HG03095 (cell line): ENCODE results near the gene LIPI.
A peak's percentile ranks its signal among the peaks of the same experiment; 100 is the strongest.
"Not testable (repeated sequence)": the region's sequence is repeated elsewhere in the genome, so short reads cannot be mapped to it uniquely, and the experiment has no call there.

Experiments used
- ATAC-seq: cut with Tn5 transposase; IDR thresholded peaks from one replicate; pipeline ENCODE4 v1.9.1; 2021; ENCODE audit warnings: moderate library complexity; ENCODE audit not compliant: unreplicated experiment

Gene LIPI

GRCh38 chr21:14210738-14211137, at the start of gene LIPI:
TSS of gene LIPI (minus strand) at chr21:14210955. CDS start at chr21:14210845, 110 bp downstream.
- no peak for ATAC-seq

GRCh38 chr21:14260174-14260764, 49.5 kb upstream of the LIPI start:
- no peak for ATAC-seq

- no peak for ATAC-seq
These were observed 49.0 kb upstream of the LIPI start for GRCh38 chr21:14259747-14260146.

- ATAC-seq, result no peak
These were observed 40.6 kb upstream of the LIPI start for GRCh38 chr21:14251336-14251735.

- no peak for ATAC-seq
These were observed 35.0 kb upstream of the LIPI start for GRCh38 chr21:14245711-14246110.

- ATAC-seq, result no peak
These were observed 34.2 kb upstream of the LIPI start for GRCh38 chr21:14244911-14245310.

GRCh38 chr21:14243874-14244273, 33.1 kb upstream of the LIPI start:
- ATAC-seq, result no peak

- no peak for ATAC-seq
These were observed 32.7 kb upstream of the LIPI start for GRCh38 chr21:14243461-14243860.

- ATAC-seq, result no peak
These were observed 30.5 kb upstream of the LIPI start for GRCh38 chr21:14241297-14241696.

GRCh38 chr21:14239281-14239680, 28.5 kb upstream of the LIPI start:
- ATAC-seq, result no peak

GRCh38 chr21:14236180-14236579, 25.4 kb upstream of the LIPI start:
- ATAC-seq, result no peak

GRCh38 chr21:14235101-14235500, 24.3 kb upstream of the LIPI start:
- ATAC-seq, result no peak

- no peak for ATAC-seq
These were observed 18.6 kb upstream of the LIPI start for GRCh38 chr21:14229399-14229798.

GRCh38 chr21:14223365-14223764, 12.6 kb upstream of the LIPI start:
- ATAC-seq, result no peak

GRCh38 chr21:14215971-14216641, 5.4 kb upstream of the LIPI start, which contains the start of gene RBM11:
TSS of gene RBM11 (plus strand) at chr21:14216157. CDS start at chr21:14216187, 30 bp downstream.
- ATAC-seq, result peak; percentile 97

- ATAC-seq, result no peak
These were observed 2.4 kb upstream of the LIPI start for GRCh38 chr21:14213164-14213563.

- ATAC-seq, result no peak
These were observed 4.5 kb downstream of the LIPI start for GRCh38 chr21:14206222-14206621.

- ATAC-seq, result not testable (repeated sequence)
These were observed 44.1 kb downstream of the LIPI start for GRCh38 chr21:14166463-14167223.

- no peak for ATAC-seq
These were observed 66.8 kb downstream of the LIPI start for GRCh38 chr21:14143999-14144398.

- ATAC-seq, result no peak
These were observed 86.5 kb downstream of the LIPI start for GRCh38 chr21:14124266-14124665.

- ATAC-seq, result no peak
These were observed 89.0 kb downstream of the LIPI start for GRCh38 chr21:14121719-14122118.
